A673 (cell line): ENCODE measurements around the gene RNF144B.

Experiments
- EZH2 ChIP-seq: fragments of 200-600 bp; sonication (generic); IDR thresholded peaks from 2 replicates; pipeline ENCODE4 v1.6.1; 2017; ENCODE audit warnings: borderline replicate concordance, low read depth, mild to moderate bottlenecking, mixed read lengths, antibody characterized with exemption, low read length; ENCODE audit not compliant: poor library complexity, severe bottlenecking
- TF ChIP-seq, protein P1 (sequence below): fragments of 300-800, 200-600 bp; sonication (generic); conservative IDR thresholded peaks from 2 replicates; pipeline ENCODE4 v1.5.1; 2017; ENCODE audit warnings: low read depth, mild to moderate bottlenecking, antibody characterized with exemption, low read length, moderate library complexity, mixed read lengths

- TF ChIP-seq, protein P1, sequence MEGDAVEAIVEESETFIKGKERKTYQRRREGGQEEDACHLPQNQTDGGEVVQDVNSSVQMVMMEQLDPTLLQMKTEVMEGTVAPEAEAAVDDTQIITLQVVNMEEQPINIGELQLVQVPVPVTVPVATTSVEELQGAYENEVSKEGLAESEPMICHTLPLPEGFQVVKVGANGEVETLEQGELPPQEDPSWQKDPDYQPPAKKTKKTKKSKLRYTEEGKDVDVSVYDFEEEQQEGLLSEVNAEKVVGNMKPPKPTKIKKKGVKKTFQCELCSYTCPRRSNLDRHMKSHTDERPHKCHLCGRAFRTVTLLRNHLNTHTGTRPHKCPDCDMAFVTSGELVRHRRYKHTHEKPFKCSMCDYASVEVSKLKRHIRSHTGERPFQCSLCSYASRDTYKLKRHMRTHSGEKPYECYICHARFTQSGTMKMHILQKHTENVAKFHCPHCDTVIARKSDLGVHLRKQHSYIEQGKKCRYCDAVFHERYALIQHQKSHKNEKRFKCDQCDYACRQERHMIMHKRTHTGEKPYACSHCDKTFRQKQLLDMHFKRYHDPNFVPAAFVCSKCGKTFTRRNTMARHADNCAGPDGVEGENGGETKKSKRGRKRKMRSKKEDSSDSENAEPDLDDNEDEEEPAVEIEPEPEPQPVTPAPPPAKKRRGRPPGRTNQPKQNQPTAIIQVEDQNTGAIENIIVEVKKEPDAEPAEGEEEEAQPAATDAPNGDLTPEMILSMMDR: no peak
- no peak for TF ChIP-seq EZH2
Measured at GRCh38 chr6:18432619-18433018, 45.5 kb downstream of the RNF144B start.
